Measurements from ENCODE around the gene CFDP1. TPM values are rescaled to one million over a fixed set of nuclear protein-coding genes. Genes with fewer than 3 reads are reported as not detected.

Gene CFDP1
- total and polyA plus RNA-seq, 2 of the 13 experiments (the other 11 are each of a cell fraction or from before 2014, with no cell fraction given) = 78.6 to 153 TPM

DNA sequence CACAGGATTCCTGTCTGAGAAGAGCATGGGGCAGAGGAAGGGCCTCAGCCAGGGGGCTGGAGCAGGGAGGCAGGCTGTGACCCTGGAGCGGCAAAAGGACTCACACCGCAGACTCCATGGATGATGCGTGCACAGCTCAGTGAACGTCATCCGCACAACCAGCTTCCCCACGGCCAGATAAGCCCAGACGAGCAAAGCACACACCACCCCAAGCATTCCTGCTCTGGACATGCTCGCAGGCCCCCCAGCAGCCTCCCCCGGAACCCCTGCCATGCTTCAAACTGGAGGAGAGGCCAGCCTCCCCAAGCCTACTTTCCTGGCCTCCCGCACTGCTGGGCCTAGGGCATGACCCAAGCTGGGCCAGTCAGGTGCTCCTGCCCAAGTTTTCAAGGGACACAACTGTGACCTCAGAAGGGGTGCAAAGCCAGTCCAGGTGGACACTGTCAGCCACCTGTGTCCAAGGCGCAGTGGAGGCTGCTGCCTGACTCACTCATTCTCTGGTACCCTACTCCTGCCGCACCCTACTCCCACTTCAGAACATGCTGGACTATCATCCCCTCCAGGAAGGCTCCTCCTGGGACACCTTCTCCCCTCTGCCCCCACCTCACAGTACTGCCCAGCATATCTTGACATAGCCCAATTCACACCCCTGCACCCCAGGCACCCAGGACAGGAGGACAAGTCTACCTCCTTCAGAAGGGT, 186.6 kb downstream of the CFDP1 start (continued):
- TF ChIP-seq, protein P1, sequence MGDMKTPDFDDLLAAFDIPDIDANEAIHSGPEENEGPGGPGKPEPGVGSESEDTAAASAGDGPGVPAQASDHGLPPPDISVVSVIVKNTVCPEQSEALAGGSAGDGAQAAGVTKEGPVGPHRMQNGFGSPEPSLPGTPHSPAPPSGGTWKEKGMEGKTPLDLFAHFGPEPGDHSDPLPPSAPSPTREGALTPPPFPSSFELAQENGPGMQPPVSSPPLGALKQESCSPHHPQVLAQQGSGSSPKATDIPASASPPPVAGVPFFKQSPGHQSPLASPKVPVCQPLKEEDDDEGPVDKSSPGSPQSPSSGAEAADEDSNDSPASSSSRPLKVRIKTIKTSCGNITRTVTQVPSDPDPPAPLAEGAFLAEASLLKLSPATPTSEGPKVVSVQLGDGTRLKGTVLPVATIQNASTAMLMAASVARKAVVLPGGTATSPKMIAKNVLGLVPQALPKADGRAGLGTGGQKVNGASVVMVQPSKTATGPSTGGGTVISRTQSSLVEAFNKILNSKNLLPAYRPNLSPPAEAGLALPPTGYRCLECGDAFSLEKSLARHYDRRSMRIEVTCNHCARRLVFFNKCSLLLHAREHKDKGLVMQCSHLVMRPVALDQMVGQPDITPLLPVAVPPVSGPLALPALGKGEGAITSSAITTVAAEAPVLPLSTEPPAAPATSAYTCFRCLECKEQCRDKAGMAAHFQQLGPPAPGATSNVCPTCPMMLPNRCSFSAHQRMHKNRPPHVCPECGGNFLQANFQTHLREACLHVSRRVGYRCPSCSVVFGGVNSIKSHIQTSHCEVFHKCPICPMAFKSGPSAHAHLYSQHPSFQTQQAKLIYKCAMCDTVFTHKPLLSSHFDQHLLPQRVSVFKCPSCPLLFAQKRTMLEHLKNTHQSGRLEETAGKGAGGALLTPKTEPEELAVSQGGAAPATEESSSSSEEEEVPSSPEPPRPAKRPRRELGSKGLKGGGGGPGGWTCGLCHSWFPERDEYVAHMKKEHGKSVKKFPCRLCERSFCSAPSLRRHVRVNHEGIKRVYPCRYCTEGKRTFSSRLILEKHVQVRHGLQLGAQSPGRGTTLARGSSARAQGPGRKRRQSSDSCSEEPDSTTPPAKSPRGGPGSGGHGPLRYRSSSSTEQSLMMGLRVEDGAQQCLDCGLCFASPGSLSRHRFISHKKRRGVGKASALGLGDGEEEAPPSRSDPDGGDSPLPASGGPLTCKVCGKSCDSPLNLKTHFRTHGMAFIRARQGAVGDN (CRISPR knock-in tag; IDR thresholded peaks at IDR 0.05) = peak; percentile 70
- TF ChIP-seq, protein P2, sequence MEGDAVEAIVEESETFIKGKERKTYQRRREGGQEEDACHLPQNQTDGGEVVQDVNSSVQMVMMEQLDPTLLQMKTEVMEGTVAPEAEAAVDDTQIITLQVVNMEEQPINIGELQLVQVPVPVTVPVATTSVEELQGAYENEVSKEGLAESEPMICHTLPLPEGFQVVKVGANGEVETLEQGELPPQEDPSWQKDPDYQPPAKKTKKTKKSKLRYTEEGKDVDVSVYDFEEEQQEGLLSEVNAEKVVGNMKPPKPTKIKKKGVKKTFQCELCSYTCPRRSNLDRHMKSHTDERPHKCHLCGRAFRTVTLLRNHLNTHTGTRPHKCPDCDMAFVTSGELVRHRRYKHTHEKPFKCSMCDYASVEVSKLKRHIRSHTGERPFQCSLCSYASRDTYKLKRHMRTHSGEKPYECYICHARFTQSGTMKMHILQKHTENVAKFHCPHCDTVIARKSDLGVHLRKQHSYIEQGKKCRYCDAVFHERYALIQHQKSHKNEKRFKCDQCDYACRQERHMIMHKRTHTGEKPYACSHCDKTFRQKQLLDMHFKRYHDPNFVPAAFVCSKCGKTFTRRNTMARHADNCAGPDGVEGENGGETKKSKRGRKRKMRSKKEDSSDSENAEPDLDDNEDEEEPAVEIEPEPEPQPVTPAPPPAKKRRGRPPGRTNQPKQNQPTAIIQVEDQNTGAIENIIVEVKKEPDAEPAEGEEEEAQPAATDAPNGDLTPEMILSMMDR (CRISPR knock-in tag; IDR thresholded peaks at IDR 0.05) = no peak
- TF ChIP-seq LCORL (IDR thresholded peaks at IDR 0.05) (no peak), LCORL (CRISPR knock-in tag; IDR thresholded peaks at IDR 0.05) (peak; percentile 18; the same call in 1 of the 2 replicates), RARG (CRISPR knock-in tag; IDR thresholded peaks at IDR 0.05; ENCODE audit: low read depth) (no peak), ZNF75D (CRISPR knock-in tag; IDR thresholded peaks at IDR 0.05; ENCODE audit: borderline replicate concordance) (no peak), KLF16 (CRISPR knock-in tag; IDR thresholded peaks at IDR 0.05) (no peak), ZNF672 (CRISPR knock-in tag; IDR thresholded peaks at IDR 0.05) (0 out of 2 replicates have a peak, but pooled peaks have one; percentile 27), ARNTL (CRISPR knock-in tag; IDR thresholded peaks at IDR 0.05) (no peak), ZNF441 (CRISPR knock-in tag; IDR thresholded peaks at IDR 0.05; ENCODE audit: borderline replicate concordance) (no peak), ZNF619 (CRISPR knock-in tag; IDR thresholded peaks at IDR 0.05) (no peak), ATF7-NPFF (CRISPR knock-in tag; IDR thresholded peaks at IDR 0.05; ENCODE audit: low read depth) (0 out of 2 replicates have a peak, but pooled peaks have one; percentile 24), ZNF839 (CRISPR knock-in tag; IDR thresholded peaks at IDR 0.05; ENCODE audit: borderline replicate concordance) (0 out of 2 replicates have a peak, but pooled peaks have one; percentile 20), ZNF549 (CRISPR knock-in tag; IDR thresholded peaks at IDR 0.05) (no peak), TCF7L2 (IDR thresholded peaks at IDR 0.05; ENCODE audit: low read depth, low read length) (no peak), CEBPG (CRISPR knock-in tag; IDR thresholded peaks at IDR 0.05) (no peak), ZNF382 (CRISPR knock-in tag; IDR thresholded peaks at IDR 0.05; ENCODE audit: borderline replicate concordance) (no peak), RFXANK (CRISPR knock-in tag; IDR thresholded peaks at IDR 0.05) (no peak), HOXA3 (CRISPR knock-in tag; IDR thresholded peaks at IDR 0.05) (peak; percentile 66), ARHGAP35 (CRISPR knock-in tag; IDR thresholded peaks at IDR 0.05; ENCODE audit: borderline replicate concordance) (no peak), MAFK (conservative IDR thresholded peaks at IDR 0.05 in 1 of 2, IDR thresholded peaks at IDR 0.05 in 1 of 2; ENCODE audit: low read length in 2 of 2) (no peak), ZNF652 (CRISPR knock-in tag; IDR thresholded peaks at IDR 0.05; ENCODE audit: borderline replicate concordance, low read depth) (no peak), POLR2A (IDR thresholded peaks at IDR 0.05; ENCODE audit: insufficient read depth in 1 of 2, low read depth in 2 of 2, low read length in 2 of 2) (peak in 1 of 2 experiments; percentile 45; a peak in 2 of 4 replicates)
- TF ChIP-seq, protein P3, sequence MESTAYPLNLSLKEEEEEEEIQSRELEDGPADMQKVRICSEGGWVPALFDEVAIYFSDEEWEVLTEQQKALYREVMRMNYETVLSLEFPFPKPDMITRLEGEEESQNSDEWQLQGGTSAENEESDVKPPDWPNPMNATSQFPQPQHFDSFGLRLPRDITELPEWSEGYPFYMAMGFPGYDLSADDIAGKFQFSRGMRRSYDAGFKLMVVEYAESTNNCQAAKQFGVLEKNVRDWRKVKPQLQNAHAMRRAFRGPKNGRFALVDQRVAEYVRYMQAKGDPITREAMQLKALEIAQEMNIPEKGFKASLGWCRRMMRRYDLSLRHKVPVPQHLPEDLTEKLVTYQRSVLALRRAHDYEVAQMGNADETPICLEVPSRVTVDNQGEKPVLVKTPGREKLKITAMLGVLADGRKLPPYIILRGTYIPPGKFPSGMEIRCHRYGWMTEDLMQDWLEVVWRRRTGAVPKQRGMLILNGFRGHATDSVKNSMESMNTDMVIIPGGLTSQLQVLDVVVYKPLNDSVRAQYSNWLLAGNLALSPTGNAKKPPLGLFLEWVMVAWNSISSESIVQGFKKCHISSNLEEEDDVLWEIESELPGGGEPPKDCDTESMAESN (CRISPR knock-in tag; conservative IDR thresholded peaks at IDR 0.05) = no peak

All from HepG2 (cell line).